Heart left ventricle (tissue), 16 donors: ENCODE results near the gene PIGR. TPM values are rescaled to one million over a fixed set of nuclear protein-coding genes. Genes with fewer than 3 reads are reported as not detected.

ENCODE experiments used
- ATAC-seq, 4 donors: fragments of 200-7000 bp; cut with Tn5 transposase; one replicate each; pipeline ENCODE4 v1.9.1; 2020 to 2022; ENCODE audit warnings: moderate library complexity in 4 of 4, mild to moderate bottlenecking in 3 of 4, moderate number of reproducible peaks in 1 of 4
- DNase-seq, 5 donors: peaks; one replicate each; pipeline ENCODE4 v3.0.0-alpha.2; 2020
- H3K27ac ChIP-seq, 12 donors: fragments of 200-600 bp; sonication (generic) in 4 of 12; one replicate each; pipeline versions ENCODE4 v1.5.0 to v1.8.0; 2016 to 2022; ENCODE audit warnings: mild to moderate bottlenecking in 2 of 12
- H3K27me3 ChIP-seq, 9 donors: fragments of 200-600 bp; sonication (generic) in 2 of 9; one replicate each; pipeline versions ENCODE4 v1.5.1 to v1.8.0; 2016 to 2022; ENCODE audit warnings: mild to moderate bottlenecking in 3 of 9
- H3K36me3 ChIP-seq, 9 donors: fragments of 200-600 bp; sonication (generic) in 2 of 9; one replicate each; pipeline versions ENCODE4 v1.5.0 to v1.8.0; 2018 to 2022; ENCODE audit warnings: mild to moderate bottlenecking in 2 of 9
- H3K4me1 ChIP-seq, 12 donors: fragments of 200-600 bp; sonication (generic) in 4 of 12; one replicate each; pipeline versions ENCODE4 v1.5.0 to v1.8.0; 2016 to 2022; ENCODE audit warnings: mild to moderate bottlenecking in 3 of 12
- H3K4me3 ChIP-seq, 12 donors: fragments of 200-600 bp; sonication (generic) in 4 of 12; one replicate each; pipeline versions ENCODE4 v1.5.0 to v1.8.0; 2017 to 2022; ENCODE audit warnings: mild to moderate bottlenecking in 9 of 12, moderate library complexity in 4 of 12
- H3K9me3 ChIP-seq, 12 donors: fragments of 200-600 bp; sonication (generic) in 4 of 12; one replicate each; pipeline versions ENCODE4 v1.5.0 to v1.8.0; 2016 to 2022; ENCODE audit warnings: mild to moderate bottlenecking in 1 of 12
- POLR2A ChIP-seq, 2 donors: fragments of 450-650 bp; IDR thresholded peaks; one replicate each; pipeline ENCODE4 v1.6.1; 2017; ENCODE audit warnings: antibody characterized with exemption in 2 of 2, mild to moderate bottlenecking in 2 of 2, moderate library complexity in 2 of 2
- WGBS, 4 donors: extraction: QIAGEN DNeasy Blood & Tissue Kit in 2 of 4; methylation state at CpG; one replicate each; pipeline versions ENCODE4 v1.1.5 to v1.1.7; 2013 to 2018; 5-methylcytosine and 5-hydroxymethylcytosine counted together
- intact Hi-C, 10 donors: fragments of 100-400 bp; cut with DNase I; formaldehyde crosslinking; loops; one replicate each; pipeline versions ENCODE4 v1.11.1 to v1.14.2; 2022
- polyA plus RNA-seq, 2 donors: library from polyadenylated mRNA; stranded (reverse); fragments of 200-250 nt; gene quantifications; one replicate each; pipeline ENCODE4 v1.2.3, GENCODE V29; 2013
- total RNA-seq, 9 donors: library from RNA; depleted of rRNA in 2 of 9; stranded (reverse); fragments of >200 nt in 2 of 9; fragmentation: NEBNext Ultra II Directional in 3 of 9; extraction: Animal tissue kit (Norgen Biotek cat#: 25700) in 3 of 9; gene quantifications; one replicate each; pipeline versions ENCODE4 v1.1.0 to v1.2.4, GENCODE V29; 2016 to 2023
- TF ChIP-seq, protein P1 (sequence below), 12 donors: fragments of 200-600 bp; sonication (generic) in 4 of 12; IDR thresholded peaks; one replicate each; pipeline versions ENCODE4 v1.5.0 to v1.8.0; 2018 to 2022; ENCODE audit warnings: antibody characterized with exemption in 12 of 12, mild to moderate bottlenecking in 5 of 12
- donor health status: ischemic (EF 13 %, LVEDD 7.1; RV severe dilation, severe dysfunction).
- donor health status: healthy with polysubstance abuse.
- donor health status: DM: no; HTN: yes; CAD: no.
- donor health status: DM: no; HTN: no; CAD: no.
- donor health status: ischemic (EF 25% LVEDD 6.9; RV normal size, moderate dysfunction).
- donor health status: ischemic (EF 25% LVEDD 5.7; RV mildly dilated, moderate dysfunction).
- donor health status: healthy.
- donor health status: DM: yes; HTN: yes; CAD: no.
- donor health status: ischemic (EF 35%, LVEDD 5.7; RV mildly dilated, moderate dysfunction).
- donor health status: nonischemic (EF 11% LVEDD 7.7; RV severe dilation, severe dysfunction).
- donor health status: DM: yes; HTN: yes; CAD: no.
- donor health status: PGD.
- donor health status: ischemic (EF 29% LVEDD 5.4; RV normal size, mild dysfunction).
- donor health status: nonischemic (EF 23%, LVEDD 6.1; RV moderate dilation, normal function).

Gene PIGR
- total and polyA plus RNA-seq, 11 donors = 0.04 to 0.64 (median 0.45) TPM; not detected in 7

DNA sequence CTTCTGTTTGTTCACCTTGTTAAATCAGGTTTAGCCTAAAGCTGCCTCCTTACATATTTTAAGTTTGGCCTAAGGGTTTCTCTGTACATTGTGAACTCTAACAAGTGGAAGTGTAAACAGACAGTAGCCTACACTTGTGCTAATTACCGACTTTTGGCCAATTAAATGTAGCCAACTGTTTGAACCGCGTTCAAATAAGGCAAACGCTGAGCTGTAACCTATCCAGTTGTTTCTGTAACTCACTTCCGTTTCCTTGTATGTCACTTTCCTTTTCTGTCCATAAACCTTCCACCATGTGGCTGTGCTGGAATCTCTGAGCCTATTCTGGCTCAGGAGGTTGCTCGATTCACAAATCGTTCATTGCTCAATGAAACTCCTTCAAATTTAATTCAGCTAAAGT is 32.0 kb upstream of the PIGR start:
- 88 to 90% (median 89%) methylated on average over 7 of the region's 7 CpGs for WGBS, 4 donors
- intact Hi-C loops = loop anchor here in 3 of 10 donors (10.0 kb wide), 3 partner anchors 343 to 373 kb away; partner anchors contain the start of gene DYRK3 (in 1 of the 3)
- Histone ChIP-seq H3K27me3 (peaks cover 0 to 9% (median 0%) of the 10 kb centered on the region in 9 donors), H3K27ac (no peak overlapping the region), H3K9me3 (no peaks in the 10 kb centered on the region), H3K36me3 (no peaks in the 10 kb centered on the region), H3K4me3 (no peak overlapping the region), H3K4me1 (no peaks in the 10 kb centered on the region)
- no peak for TF ChIP-seq POLR2A (IDR thresholded peaks at IDR 0.05)
- TF ChIP-seq, protein P1, sequence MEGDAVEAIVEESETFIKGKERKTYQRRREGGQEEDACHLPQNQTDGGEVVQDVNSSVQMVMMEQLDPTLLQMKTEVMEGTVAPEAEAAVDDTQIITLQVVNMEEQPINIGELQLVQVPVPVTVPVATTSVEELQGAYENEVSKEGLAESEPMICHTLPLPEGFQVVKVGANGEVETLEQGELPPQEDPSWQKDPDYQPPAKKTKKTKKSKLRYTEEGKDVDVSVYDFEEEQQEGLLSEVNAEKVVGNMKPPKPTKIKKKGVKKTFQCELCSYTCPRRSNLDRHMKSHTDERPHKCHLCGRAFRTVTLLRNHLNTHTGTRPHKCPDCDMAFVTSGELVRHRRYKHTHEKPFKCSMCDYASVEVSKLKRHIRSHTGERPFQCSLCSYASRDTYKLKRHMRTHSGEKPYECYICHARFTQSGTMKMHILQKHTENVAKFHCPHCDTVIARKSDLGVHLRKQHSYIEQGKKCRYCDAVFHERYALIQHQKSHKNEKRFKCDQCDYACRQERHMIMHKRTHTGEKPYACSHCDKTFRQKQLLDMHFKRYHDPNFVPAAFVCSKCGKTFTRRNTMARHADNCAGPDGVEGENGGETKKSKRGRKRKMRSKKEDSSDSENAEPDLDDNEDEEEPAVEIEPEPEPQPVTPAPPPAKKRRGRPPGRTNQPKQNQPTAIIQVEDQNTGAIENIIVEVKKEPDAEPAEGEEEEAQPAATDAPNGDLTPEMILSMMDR (IDR thresholded peaks at IDR 0.05) = no peak
- ATAC-seq (no peak), DNase-seq (no peak)

DNA sequence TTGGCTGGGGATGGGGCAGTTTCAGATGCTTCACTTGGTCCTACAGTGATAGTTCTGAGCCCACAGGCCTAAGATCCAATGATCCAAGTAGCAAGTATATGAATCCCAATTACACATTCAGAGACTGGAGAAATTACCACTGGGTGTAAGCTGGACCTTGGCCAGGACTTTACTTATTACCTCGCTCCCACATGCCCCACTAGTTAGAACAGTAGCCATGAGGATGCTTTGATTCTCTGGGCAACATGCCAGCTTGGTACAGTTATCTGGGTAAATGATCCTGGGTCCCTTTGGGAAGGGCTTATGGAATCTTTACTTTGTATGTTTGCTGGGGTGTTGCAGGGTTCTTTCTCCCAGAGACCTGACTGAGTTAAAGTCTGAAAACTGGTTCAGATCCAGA is 29.0 kb upstream of the PIGR start:
- no peak overlapping the region for H3K4me3 ChIP-seq
- TF ChIP-seq, protein P1 (IDR thresholded peaks at IDR 0.05) = no peak
- no peak for TF ChIP-seq POLR2A (IDR thresholded peaks at IDR 0.05)
- peaks cover 0 to 10% (median 0%) of the 10 kb centered on the region in 9 donors for H3K27me3 ChIP-seq
- no peaks in the 10 kb centered on the region for H3K36me3 ChIP-seq
- intact Hi-C loops = loop anchor here in 3 of 10 donors (10.0 kb wide), 3 partner anchors 341 to 371 kb away; partner anchors contain the start of gene DYRK3 (in 1 of the 3)
- H3K27ac ChIP-seq = no peak overlapping the region
- ATAC-seq = no peak
- DNase-seq = no peak
- H3K4me1 ChIP-seq = peaks cover 0 to 9% (median 0%) of the 10 kb centered on the region in 12 donors
- WGBS, 4 donors = 70 to 93% (median 82%) methylated on average over 1 of the region's 1 CpG
- H3K9me3 ChIP-seq = no peaks in the 10 kb centered on the region

DNA sequence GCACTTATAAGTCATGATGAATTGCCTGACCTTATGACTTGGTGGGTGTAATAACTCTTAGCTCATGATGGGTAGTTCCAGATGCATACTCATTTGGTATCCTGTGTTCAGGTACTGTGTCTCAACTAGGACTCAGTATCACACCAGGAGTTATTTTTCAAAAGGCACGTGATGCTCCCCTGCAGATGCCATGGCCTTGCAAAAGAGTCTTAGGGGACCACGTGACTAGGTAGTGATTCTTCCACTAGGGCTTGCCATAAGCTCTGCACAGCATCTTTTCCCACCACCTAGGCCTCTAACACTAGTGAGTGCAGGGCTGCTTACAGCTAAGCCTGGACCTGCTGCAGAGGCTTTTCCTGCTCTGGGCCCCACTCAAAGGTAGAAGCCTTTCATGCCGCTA is 27.9 kb upstream of the PIGR start:
- no peaks in the 10 kb centered on the region for H3K36me3 ChIP-seq
- H3K9me3 ChIP-seq = no peaks in the 10 kb centered on the region
- intact Hi-C loops = loop anchor here in 3 of 10 donors (10.0 kb wide), 3 partner anchors 339 to 369 kb away; partner anchors contain the start of gene DYRK3 (in 1 of the 3)
- no peak overlapping the region for H3K4me3 ChIP-seq
- peaks cover 0 to 18% (median 0%) of the 10 kb centered on the region in 9 donors for H3K27me3 ChIP-seq
- no peak overlapping the region for H3K27ac ChIP-seq
- no peak for DNase-seq
- TF ChIP-seq POLR2A (IDR thresholded peaks at IDR 0.05) = no peak
- TF ChIP-seq, protein P1 (IDR thresholded peaks at IDR 0.05) = no peak
- 87 to 90% (median 88%) methylated on average over 3 of the region's 3 CpGs for WGBS, 4 donors
- no peak for ATAC-seq
- H3K4me1 ChIP-seq = peaks cover 0 to 18% (median 0%) of the 10 kb centered on the region in 12 donors

DNA sequence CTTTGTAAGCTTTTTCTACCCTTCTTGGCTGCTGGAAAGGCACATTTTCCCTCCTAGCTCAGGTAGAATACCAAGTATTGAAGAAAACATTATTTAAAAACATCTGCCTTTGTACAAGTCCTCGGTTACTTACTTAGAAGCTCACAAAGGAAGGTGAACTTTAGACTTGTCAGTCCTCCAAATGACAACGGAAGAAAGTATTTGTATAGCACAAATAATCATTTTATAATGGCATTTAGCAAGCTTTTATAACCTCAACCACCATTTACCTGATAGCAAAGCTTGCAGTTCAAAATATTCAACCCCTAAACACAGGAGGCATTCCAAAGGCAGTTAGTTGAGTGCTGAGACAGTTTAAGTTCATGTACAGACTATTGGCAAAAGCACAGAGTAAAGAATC is 26.5 kb upstream of the PIGR start:
- no peak overlapping the region for H3K27ac ChIP-seq
- ATAC-seq = no peak
- H3K4me3 ChIP-seq = no peak overlapping the region
- intact Hi-C loops = loop anchor here in 3 of 10 donors (10.0 kb wide), 3 partner anchors 338 to 368 kb away; partner anchors contain the start of gene DYRK3 (in 1 of the 3)
- TF ChIP-seq POLR2A (IDR thresholded peaks at IDR 0.05) = no peak
- TF ChIP-seq, protein P1 (IDR thresholded peaks at IDR 0.05) = no peak
- no peak for DNase-seq
- H3K36me3 ChIP-seq = no peaks in the 10 kb centered on the region
- peaks cover 0 to 32% (median 0%) of the 10 kb centered on the region in 12 donors for H3K4me1 ChIP-seq
- peaks cover 0 to 20% (median 0%) of the 10 kb centered on the region in 9 donors for H3K27me3 ChIP-seq
- H3K9me3 ChIP-seq = no peaks in the 10 kb centered on the region
- WGBS, 4 donors = 73 to 86% (median 78%) methylated on average over 2 of the region's 2 CpGs
